WTC11 (cell line): Measurements from ENCODE around the gene TFPT.

Source experiments
- CTCF ChIP-seq: fragments of 200-600 bp; IDR thresholded peaks from 2 replicates; pipeline ENCODE4 v1.8.0; 2022; ENCODE audit warnings: antibody characterized with exemption
- KAT7 ChIP-seq: sonication (generic); formaldehyde crosslinking; IDR thresholded peaks from 2 replicates; pipeline ENCODE4 v1.8.1; 2023; ENCODE audit warnings: missing genetic modification reagents, mild to moderate bottlenecking, borderline replicate concordance
- MYBL2 ChIP-seq: sonication (generic); formaldehyde crosslinking; IDR thresholded peaks from 2 replicates; pipeline ENCODE4 v1.8.1; 2023; ENCODE audit warnings: mild to moderate bottlenecking, moderate library complexity, missing genetic modification reagents
- TF ChIP-seq, protein P1 (sequence below): sonication (generic); formaldehyde crosslinking; IDR thresholded peaks from 2 replicates; pipeline ENCODE4 v1.8.1; 2022; ENCODE audit warnings: low read depth, missing genetic modification reagents, borderline replicate concordance

DNA sequence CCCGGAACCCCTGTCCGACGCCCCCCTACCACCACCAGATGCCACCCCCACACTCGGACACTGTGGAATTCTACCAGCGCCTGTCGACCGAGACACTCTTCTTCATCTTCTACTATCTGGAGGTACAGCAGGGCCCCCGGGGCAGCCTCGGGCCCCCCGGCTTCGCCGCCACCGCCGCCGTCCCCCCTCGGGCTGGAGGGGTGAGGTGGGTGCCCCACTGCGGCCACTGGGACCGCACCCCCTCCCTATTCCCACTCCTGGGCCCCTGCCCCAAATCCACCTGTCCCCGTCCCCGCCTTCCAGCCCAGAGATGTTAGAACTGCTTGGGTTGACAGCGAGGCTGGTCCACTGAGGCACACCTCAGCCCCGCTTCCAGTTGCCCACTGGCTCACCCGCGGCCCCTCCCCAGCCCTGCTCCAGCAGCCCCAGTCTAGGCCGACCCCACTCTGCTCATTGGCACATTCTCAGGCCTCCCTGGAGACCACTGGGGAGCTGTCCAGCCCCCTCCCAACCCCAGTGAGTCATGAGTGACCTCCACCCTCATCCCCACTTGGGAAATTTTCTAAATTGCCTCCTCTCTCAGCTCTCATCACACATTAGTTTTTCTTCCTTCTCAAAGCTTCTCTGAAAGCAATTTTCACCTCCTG, 37.5 kb upstream of the TFPT start:
- TF ChIP-seq, protein P1, sequence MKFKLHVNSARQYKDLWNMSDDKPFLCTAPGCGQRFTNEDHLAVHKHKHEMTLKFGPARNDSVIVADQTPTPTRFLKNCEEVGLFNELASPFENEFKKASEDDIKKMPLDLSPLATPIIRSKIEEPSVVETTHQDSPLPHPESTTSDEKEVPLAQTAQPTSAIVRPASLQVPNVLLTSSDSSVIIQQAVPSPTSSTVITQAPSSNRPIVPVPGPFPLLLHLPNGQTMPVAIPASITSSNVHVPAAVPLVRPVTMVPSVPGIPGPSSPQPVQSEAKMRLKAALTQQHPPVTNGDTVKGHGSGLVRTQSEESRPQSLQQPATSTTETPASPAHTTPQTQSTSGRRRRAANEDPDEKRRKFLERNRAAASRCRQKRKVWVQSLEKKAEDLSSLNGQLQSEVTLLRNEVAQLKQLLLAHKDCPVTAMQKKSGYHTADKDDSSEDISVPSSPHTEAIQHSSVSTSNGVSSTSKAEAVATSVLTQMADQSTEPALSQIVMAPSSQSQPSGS (CRISPR knock-in tag): no peak
- no peak for TF ChIP-seq CTCF
- no peak for TF ChIP-seq MYBL2 (CRISPR knock-in tag)
- TF ChIP-seq KAT7 (CRISPR knock-in tag): no peak
